Erythroblast (primary cell): ENCODE measurements around the gene KCNIP3.

Experiments used
- DNase-seq, 2 experiments: peaks; one replicate each; lab custom pipeline; 2025; lab: John Stamatoyannopoulos, UW
- GATA1 ChIP-seq: IDR thresholded peaks from 2 replicates; pipeline ENCODE4 v1.6.1; 2011; ENCODE audit warnings: low read depth, mild to moderate bottlenecking, control low read depth, low read length, moderate library complexity
- POLR2A ChIP-seq: IDR thresholded peaks from 2 replicates; pipeline ENCODE4 v1.6.1; 2011; ENCODE audit warnings: mild to moderate bottlenecking, low read length

Gene KCNIP3

DNA sequence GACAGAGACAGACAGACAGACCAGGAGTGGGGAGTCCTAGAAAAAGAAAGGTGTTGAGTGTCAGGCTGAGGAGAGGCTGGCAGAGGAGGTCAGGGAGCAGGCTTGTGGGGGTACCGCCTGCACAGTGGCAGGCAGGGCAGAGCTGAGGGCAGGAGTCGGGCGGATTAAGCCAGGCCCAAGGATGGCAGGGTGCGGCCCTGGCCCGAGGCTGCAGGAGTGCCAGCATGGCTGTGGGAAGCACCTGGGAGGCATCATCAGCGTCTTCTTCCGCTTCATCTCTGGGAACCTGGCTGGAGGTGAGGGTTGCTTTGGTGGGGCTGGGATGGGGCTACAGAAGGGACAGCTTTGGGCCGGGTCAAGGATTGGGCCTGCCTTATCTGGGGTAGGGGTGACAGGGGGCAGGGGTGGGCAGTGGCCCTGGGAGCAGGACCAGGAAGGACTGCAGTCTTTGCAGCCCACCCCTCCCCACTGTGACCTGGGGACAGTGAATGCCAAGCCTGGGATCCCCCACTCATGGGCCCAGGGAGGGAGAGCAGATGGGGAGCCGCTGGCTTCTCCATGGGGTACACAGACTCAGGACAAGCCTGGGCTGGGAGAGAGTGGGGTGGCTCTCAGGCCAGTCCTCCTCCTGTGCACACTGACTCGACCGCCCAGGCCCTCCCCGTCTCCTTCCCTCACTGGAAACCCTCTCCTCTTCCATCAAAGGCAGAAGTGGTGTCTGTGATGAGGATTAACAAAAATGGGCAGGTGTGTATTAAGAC is 20.7 kb downstream of the KCNIP3 start:
- TF ChIP-seq GATA1 (no peak), POLR2A (no peak)
- no peak for DNase-seq

DNA sequence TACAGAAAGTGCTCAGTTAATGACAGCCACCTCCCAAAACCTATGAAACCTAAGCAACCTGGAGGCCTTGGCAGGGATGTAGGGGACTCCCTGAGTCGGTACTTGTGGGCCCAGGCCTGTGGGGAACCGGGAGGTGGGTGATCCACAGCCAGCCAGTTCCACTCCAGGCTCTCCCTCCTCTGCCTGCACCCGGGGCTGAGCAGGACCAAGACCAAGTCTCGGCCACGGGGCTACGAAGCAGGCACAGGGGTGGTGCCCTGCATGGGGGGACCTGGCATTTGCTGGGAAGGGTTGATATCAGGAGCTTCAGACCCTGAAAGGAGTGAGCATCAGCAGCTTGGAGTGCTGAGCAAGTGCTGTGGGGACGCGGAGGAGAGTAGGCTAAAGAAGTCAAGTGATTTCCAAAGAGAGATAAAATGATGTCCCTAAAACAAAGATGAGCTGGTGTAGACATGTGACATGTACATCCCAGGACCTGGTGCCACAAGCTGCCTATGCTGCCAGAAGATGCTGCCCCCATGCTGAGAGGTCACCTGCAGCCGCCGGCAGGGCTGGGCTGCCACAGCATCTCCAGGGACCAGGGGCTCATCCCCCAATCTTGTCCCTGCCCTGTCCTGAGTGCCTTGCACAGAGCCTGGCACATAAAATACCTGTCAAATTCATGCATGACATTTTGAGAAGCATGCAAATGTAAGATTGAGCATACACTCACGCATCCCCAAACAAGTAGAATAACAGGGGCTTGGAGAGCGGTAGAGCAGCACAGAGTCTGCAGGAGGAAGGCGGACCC is 21.5 kb downstream of the KCNIP3 start:
- no peak for DNase-seq
- TF ChIP-seq GATA1 (no peak), POLR2A (no peak)

- TF ChIP-seq GATA1 (no peak), POLR2A (no peak)
- DNase-seq = no peak
Observed at GRCh38 chr2:95319481-95320343, 22.6 kb downstream of the KCNIP3 start.

DNA sequence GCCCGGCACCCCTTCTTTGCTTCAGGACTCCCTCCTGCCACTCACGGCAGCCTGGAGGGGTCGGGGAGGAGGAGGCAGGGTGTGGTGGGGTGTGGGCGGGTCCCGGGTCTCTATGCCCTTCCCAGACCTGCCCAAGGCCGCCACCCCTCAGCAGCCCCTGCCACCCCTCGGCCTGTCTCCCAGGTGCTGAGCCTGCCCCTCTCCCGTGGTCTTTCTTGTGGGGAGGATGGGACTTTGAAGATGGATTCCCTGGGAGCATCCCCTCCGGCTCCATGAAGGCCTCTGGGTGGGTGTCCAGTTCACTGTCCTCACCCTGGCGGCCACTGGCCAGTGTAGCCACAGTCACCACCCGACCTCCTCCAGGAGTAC is 23.2 kb downstream of the KCNIP3 start:
- DNase-seq = no peak
- TF ChIP-seq GATA1 (no peak), POLR2A (no peak)

- DNase-seq = no peak
- no peak for TF ChIP-seq GATA1
- no peak for TF ChIP-seq POLR2A
Observed at GRCh38 chr2:95320986-95321767, 24.0 kb downstream of the KCNIP3 start.

GRCh38 chr2:95323347-95324155 is 26.4 kb downstream of the KCNIP3 start:
- TF ChIP-seq GATA1 (no peak), POLR2A (no peak)
- DNase-seq = peak in 1 of 2 experiments; percentile 7

DNA sequence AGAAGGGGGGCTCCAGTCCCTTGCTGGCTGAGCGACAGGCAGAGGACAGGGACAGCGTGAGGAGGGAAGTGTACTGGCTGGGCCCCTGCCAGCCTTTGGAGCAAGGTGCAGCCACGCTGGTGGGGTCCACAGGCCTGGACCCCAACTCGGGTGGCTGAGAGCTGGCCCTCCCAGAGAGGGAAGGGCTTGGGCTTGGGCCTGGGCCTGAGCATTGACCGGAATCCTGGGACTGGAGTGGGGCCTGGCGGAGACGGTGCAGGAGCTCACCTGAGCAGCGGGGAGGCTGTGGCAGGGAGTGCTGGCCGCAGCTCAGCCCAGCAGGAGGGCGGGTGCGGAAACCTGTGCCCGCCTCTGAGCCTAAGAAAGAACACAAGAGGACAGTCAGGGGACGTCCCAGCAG is 27.9 kb downstream of the KCNIP3 start:
- TF ChIP-seq POLR2A = no peak
- TF ChIP-seq GATA1 = no peak
- no peak for DNase-seq

DNA sequence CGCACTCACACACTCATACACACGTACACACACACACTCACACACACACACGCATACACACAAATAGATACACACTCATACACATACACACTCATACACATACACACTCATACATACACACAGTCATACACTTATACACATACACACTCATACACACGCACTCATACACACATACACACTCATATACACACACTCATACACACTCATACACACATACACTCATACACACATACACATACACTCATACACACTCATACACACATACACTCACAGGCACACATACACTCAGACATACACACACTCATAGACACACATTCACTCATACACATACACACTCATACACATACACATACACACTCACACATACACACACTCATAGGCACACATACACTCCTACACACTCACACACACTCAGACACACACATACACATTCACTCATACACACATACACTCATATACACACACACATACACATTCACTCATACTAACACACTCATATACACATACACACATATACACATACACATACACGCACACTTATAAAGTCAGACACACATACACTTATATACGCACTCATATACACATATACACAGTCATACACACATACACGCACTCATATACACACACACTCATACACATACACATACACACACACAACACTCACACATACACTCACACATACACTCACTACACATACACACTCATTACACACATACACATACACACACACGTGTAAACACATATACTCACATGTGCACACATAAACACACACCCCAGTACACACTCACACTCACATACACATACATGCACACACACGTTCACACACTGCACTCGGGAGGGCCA is 28.7 kb downstream of the KCNIP3 start:
- TF ChIP-seq POLR2A (no peak), GATA1 (no peak)
- no peak for DNase-seq

GRCh38 chr2:95326433-95327140 is 29.4 kb downstream of the KCNIP3 start:
- TF ChIP-seq POLR2A (no peak), GATA1 (no peak)
- no peak for DNase-seq

GRCh38 chr2:95327861-95328260 is 30.7 kb downstream of the KCNIP3 start:
- TF ChIP-seq POLR2A = no peak

More at GRCh38 chr2:95327861-95328260, 30.7 kb downstream of the KCNIP3 start:
- no peak for DNase-seq
